NCI-H2107 (cell line): Measurements from ENCODE around the gene MMRN1.

ENCODE experiments used
- DNase-seq: peaks from one replicate; lab custom pipeline; 2025; lab: John Stamatoyannopoulos, UW

MMRN1 gene

GRCh38 chr4:89906777-89907521, 12.3 kb downstream of the MMRN1 start:
- no peak for DNase-seq

GRCh38 chr4:89909889-89910288, 15.2 kb downstream of the MMRN1 start:
- DNase-seq: no peak

- DNase-seq: no peak
Observed at GRCh38 chr4:89913623-89914022, 19.0 kb downstream of the MMRN1 start.

- DNase-seq: no peak
Observed at GRCh38 chr4:89914609-89915550, 20.2 kb downstream of the MMRN1 start.

- DNase-seq: no peak
Observed at GRCh38 chr4:89915937-89916336, 21.3 kb downstream of the MMRN1 start.

- DNase-seq: no peak
Observed at GRCh38 chr4:89922848-89923416, 28.3 kb downstream of the MMRN1 start.

GRCh38 chr4:89928838-89929237, 34.2 kb downstream of the MMRN1 start:
- DNase-seq: no peak

- DNase-seq: no peak
Observed at GRCh38 chr4:89929425-89930159, 34.9 kb downstream of the MMRN1 start.

- DNase-seq: no peak
Observed at GRCh38 chr4:89939546-89939945, 44.9 kb downstream of the MMRN1 start.

GRCh38 chr4:89939994-89940393, 45.3 kb downstream of the MMRN1 start:
- no peak for DNase-seq

GRCh38 chr4:89942811-89943210, 48.2 kb downstream of the MMRN1 start:
- DNase-seq: no peak

GRCh38 chr4:89949782-89950387, 55.2 kb downstream of the MMRN1 start:
- DNase-seq: no peak

- no peak for DNase-seq
Observed at GRCh38 chr4:89952458-89952857, 57.8 kb downstream of the MMRN1 start.

- no peak for DNase-seq
Observed at GRCh38 chr4:89954906-89955695, 60.4 kb downstream of the MMRN1 start.

- DNase-seq: no peak
Observed at GRCh38 chr4:89957046-89957926, 62.6 kb downstream of the MMRN1 start.

GRCh38 chr4:89981789-89982334, 87.2 kb downstream of the MMRN1 start:
- no peak for DNase-seq

- no peak for DNase-seq
Observed at GRCh38 chr4:89988268-89988667, 93.6 kb downstream of the MMRN1 start.

GRCh38 chr4:89992744-89993143, 98.1 kb downstream of the MMRN1 start:
- DNase-seq: no peak

- DNase-seq: no peak
Observed at GRCh38 chr4:89994176-89994873, 99.7 kb downstream of the MMRN1 start.
